DND-41 (cell line): ENCODE results near the gene HAND1.

Source experiments
- CTCF ChIP-seq: IDR thresholded peaks from 2 replicates; pipeline ENCODE4 v1.5.1; 2012; ENCODE audit warnings: borderline replicate concordance, low read length, moderate library complexity, mild to moderate bottlenecking; ENCODE audit not compliant: poor library complexity, severe bottlenecking; ENCODE audit errors: extremely low read depth
- EZH2 ChIP-seq: IDR thresholded peaks from 3 replicates; pipeline ENCODE4 v1.6.1; 2012; ENCODE audit warnings: borderline replicate concordance, low read depth, mild to moderate bottlenecking, moderate library complexity, low read length, inconsistent platforms; ENCODE audit not compliant: severe bottlenecking

- TF ChIP-seq EZH2 (no peak), CTCF (no peak)
Measured at GRCh38 chr5:154494036-154494435, 16.0 kb upstream of the HAND1 start.
